HEK293T (cell line): Measurements from ENCODE around the gene ADGRG1.

Experiments
- CTBP1 ChIP-seq: fragments of 450-650 bp; IDR thresholded peaks from 2 replicates; pipeline ENCODE4 v1.6.1; 2016; ENCODE audit warnings: borderline replicate concordance
- ELF4 ChIP-seq: fragments of 450-650 bp; IDR thresholded peaks from 2 replicates; pipeline ENCODE4 v1.6.1; 2017; ENCODE audit warnings: antibody characterized with exemption
- FOXA1 ChIP-seq: fragments of 450-650 bp; IDR thresholded peaks from 2 replicates; pipeline ENCODE4 v1.6.1; 2016; ENCODE audit warnings: mild to moderate bottlenecking
- FOXK2 ChIP-seq: fragments of 450-650 bp; IDR thresholded peaks from 2 replicates; pipeline ENCODE4 v1.6.1; 2016; ENCODE audit warnings: mild to moderate bottlenecking
- FOXM1 ChIP-seq: fragments of 450-650 bp; IDR thresholded peaks from 2 replicates; pipeline ENCODE4 v1.6.1; 2017; ENCODE audit warnings: mild to moderate bottlenecking, borderline replicate concordance
- LEF1 ChIP-seq: fragments of 450-650 bp; IDR thresholded peaks from 2 replicates; pipeline ENCODE4 v1.6.1; 2017; ENCODE audit warnings: mild to moderate bottlenecking, borderline replicate concordance
- SP1 ChIP-seq: fragments of 450-650 bp; IDR thresholded peaks from 2 replicates; pipeline ENCODE4 v1.6.1; 2017

DNA sequence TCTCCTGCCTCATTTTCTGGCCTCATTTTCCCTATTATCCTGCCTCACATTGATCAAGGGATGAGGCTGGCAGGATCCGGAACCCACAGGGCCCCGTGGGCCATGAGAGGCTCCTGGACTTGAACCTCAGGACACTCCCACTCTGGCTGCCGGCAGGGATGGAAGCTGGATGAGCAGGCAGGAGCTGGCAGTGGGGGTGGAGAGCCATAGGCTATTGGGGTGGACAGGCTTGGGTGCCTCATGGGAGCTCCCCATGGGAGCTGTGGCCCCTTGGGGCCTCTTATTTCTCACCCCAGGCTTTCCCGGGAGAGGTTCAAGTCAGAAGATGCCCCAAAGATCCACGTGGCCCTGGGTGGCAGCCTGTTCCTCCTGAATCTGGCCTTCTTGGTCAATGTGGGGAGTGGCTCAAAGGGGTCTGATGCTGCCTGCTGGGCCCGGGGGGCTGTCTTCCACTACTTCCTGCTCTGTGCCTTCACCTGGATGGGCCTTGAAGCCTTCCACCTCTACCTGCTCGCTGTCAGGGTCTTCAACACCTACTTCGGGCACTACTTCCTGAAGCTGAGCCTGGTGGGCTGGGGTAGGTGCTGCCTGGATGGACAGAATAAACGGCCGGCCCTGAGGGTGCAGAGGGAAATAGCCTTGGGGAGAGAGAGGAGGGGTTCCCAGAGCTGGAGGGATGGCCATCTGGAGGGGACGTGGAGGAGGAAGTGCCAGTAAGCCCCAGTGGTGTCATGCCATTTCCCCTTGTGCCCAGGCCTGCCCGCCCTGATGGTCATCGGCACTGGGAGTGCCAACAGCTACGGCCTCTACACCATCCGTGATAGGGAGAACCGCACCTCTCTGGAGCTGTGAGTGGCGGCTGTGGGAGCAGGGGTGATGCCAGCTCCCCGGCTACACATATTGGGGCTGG lies 55.5 kb downstream of the ADGRG1 start:
- TF ChIP-seq FOXA1 = no peak
- no peak for TF ChIP-seq SP1
- TF ChIP-seq FOXK2 = no peak
- no peak for TF ChIP-seq CTBP1
- TF ChIP-seq ELF4 = no peak
- TF ChIP-seq FOXM1 = no peak
- TF ChIP-seq LEF1 = no peak
